Measurements from ENCODE around the gene TGFBR3.

DNA sequence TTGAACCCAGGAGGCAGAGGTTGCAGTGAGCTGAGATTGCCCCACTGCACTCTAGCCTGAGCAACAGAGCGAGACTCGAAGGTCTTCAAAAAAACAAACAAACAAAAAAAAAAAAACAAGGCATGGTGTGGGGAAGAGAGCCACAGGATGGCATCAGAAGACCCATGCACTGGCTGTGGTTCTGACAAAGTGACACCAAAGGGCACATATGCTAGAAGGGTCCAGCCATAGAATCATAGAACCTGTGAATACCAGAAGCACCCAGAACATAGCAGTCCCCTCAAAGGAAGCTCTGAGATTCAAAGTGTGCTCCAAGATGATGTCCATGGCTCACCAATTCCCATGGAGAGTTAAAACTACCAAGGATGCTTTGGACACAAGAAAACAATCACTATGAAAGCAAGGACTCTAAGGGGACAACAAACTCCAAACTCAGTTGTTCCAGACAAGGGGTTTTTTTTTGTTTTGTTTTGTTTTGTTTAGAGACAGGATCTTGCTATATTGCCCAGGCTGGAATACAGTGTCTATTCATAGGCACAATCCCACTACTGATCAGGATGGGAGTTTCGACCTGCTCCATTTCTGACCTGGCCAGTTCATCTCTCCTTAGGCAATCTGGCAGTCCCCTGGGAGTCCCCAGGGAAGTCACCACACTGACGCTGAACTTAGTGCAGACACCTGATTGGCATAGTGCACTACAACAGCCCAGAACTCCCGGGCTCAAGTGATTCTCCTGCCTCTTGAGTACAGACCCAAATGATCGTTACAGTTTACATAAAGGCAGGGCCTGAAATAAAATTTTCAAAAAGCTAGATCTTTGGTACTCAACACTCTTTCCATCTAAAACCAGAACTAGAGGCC lies 56.4 kb downstream of the TGFBR3 start:
- TF ChIP-seq CTCF (IDR thresholded peaks at IDR 0.05; ENCODE audit: low read length) = no peak
- no peak for TF ChIP-seq EZH2 (IDR thresholded peaks at IDR 0.05; ENCODE audit: borderline replicate concordance, low read length)
